Ovary (tissue), 9 donors: ENCODE data around the gene PTX4. TPM values are rescaled to one million over a fixed set of nuclear protein-coding genes. Genes with fewer than 3 reads are reported as not detected.

Experiments used
- DNase-seq, 5 donors: peaks; one replicate each; pipeline ENCODE4 v3.0.0-alpha.2; 2019 to 2020
- H3K27ac ChIP-seq, 2 donors: fragments of 200-600 bp; one replicate each; pipeline versions ENCODE4 v1.5.1 to v1.8.0; 2019 to 2022
- H3K27me3 ChIP-seq: fragments of 200-600 bp; one replicate; pipeline ENCODE4 v1.8.0; 2022
- H3K36me3 ChIP-seq: fragments of 200-600 bp; sonication (generic); one replicate; pipeline ENCODE4 v1.5.1; 2019
- H3K4me1 ChIP-seq: one replicate; pipeline ENCODE4 v1.8.1; 2013; ENCODE audit warnings: mild to moderate bottlenecking, moderate library complexity; ENCODE audit not compliant: insufficient read depth
- H3K4me3 ChIP-seq: fragments of 200-600 bp; sonication (generic); one replicate; pipeline ENCODE4 v1.5.1; 2017
- H3K9me3 ChIP-seq, 2 donors: fragments of 200-600 bp in 1 of 2; sonication (generic) in 1 of 2; one replicate each; pipeline versions ENCODE4 v1.5.1 to v1.8.1; 2013 to 2019; ENCODE audit warnings: mild to moderate bottlenecking in 1 of 2, moderate library complexity in 1 of 2
- EP300 ChIP-seq: sonication (generic); formaldehyde crosslinking; IDR thresholded peaks from one replicate; pipeline ENCODE4 v1.6.1; 2017; ENCODE audit warnings: antibody characterized with exemption
- POLR2A ChIP-seq: fragments of 450-650 bp; IDR thresholded peaks from one replicate; pipeline ENCODE4 v1.6.1; 2017; ENCODE audit warnings: antibody characterized with exemption, mild to moderate bottlenecking, moderate library complexity
- WGBS, 3 donors: extraction: QIAGEN DNeasy Blood & Tissue Kit in 1 of 3; methylation state at CpG; one replicate each; pipeline versions ENCODE4 v1.1.5 to v1.1.7; 2013 to 2017; 5-methylcytosine and 5-hydroxymethylcytosine counted together
- intact Hi-C, 4 donors: fragments of 100-400 bp; cut with DNase I; formaldehyde crosslinking; loops; one replicate each; pipeline versions ENCODE4 v1.11.0 to v1.15.1; 2022 to 2023
- polyA plus RNA-seq, 2 donors: library from polyadenylated mRNA; stranded (reverse); fragments of 200-250 nt in 1 of 2; fragments of 350-450 nt in 1 of 2; fragmentation: Illumina TruSeq in 1 of 2; extraction: RNeasy Lipid Tissue Mini Kit (QIAGEN cat#74804) in 1 of 2; gene quantifications; one replicate each; pipeline ENCODE4 v1.2.3, GENCODE V29; 2013 to 2014
- total RNA-seq, 7 donors: library from RNA; depleted of rRNA in 2 of 7; stranded (reverse); fragments of >200 nt in 2 of 7; fragmentation: NEBNext Ultra II Directional in 3 of 7; extraction: Animal tissue kit (Norgen Biotek cat#: 25700) in 3 of 7; gene quantifications; one replicate each; pipeline versions ENCODE4 v1.1.0 to v1.2.4, GENCODE V29; 2016 to 2023
- TF ChIP-seq, protein P1 (sequence below), 3 donors: fragments of 450-650 bp in 2 of 3; fragments of 200-600 bp in 1 of 3; IDR thresholded peaks; one replicate each; pipeline versions ENCODE4 v1.5.1 to v1.8.0; 2016 to 2022; ENCODE audit warnings: antibody characterized with exemption in 3 of 3, mild to moderate bottlenecking in 1 of 3
- donor health status: DM: no; HTN: no; CAD: no; lungs with moderate emphysema.
- donor health status: DM: no; HTN: no; CAD: no.
- donor health status: Bipolar disorder and iron deficiency.
- donor health status: DM: yes; HTN: yes; CAD: no.
- donor health status: DM: no; HTN: no; CAD: no.
- donor health status: DM: yes; HTN: yes; CAD: no.

The PTX4 gene
- total and polyA plus RNA-seq, 9 donors, result 0.05 to 0.40 (median 0.15) TPM; not detected in 6

DNA sequence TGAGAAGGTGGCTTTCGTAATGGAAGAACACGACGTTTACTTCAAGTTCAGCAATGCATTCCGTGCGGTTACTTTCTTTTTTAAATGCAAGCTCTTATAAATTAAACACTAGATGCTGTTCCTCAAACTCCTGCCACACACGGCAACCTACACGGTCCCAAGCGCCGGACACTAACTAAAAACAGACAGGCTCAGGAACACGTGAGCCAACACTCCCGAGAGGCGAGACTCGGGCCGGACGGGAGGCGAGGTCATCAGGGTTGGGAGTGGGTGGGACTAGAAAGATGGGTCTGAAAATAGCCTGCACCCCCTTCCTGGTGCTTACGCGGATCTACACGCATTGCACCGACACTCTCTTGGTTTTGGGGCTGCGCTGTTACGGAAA lies 20.3 kb downstream of the PTX4 start:
- 80 to 88% (median 80%) methylated on average over 22 of the region's 22 CpGs for WGBS, 3 donors
- DNase-seq, result no peak
- no peak for TF ChIP-seq POLR2A
- TF ChIP-seq EP300, result no peak
- TF ChIP-seq, protein P1, sequence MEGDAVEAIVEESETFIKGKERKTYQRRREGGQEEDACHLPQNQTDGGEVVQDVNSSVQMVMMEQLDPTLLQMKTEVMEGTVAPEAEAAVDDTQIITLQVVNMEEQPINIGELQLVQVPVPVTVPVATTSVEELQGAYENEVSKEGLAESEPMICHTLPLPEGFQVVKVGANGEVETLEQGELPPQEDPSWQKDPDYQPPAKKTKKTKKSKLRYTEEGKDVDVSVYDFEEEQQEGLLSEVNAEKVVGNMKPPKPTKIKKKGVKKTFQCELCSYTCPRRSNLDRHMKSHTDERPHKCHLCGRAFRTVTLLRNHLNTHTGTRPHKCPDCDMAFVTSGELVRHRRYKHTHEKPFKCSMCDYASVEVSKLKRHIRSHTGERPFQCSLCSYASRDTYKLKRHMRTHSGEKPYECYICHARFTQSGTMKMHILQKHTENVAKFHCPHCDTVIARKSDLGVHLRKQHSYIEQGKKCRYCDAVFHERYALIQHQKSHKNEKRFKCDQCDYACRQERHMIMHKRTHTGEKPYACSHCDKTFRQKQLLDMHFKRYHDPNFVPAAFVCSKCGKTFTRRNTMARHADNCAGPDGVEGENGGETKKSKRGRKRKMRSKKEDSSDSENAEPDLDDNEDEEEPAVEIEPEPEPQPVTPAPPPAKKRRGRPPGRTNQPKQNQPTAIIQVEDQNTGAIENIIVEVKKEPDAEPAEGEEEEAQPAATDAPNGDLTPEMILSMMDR (IDR thresholded peaks at IDR 0.05), result no peak
- H3K27me3 ChIP-seq, result no peaks in the 10 kb centered on the region
- intact Hi-C loops, result no loop called here
- no peak overlapping the region for H3K27ac ChIP-seq
- H3K4me1 ChIP-seq, result peaks cover 4% of the 10 kb centered on the region
- H3K4me3 ChIP-seq, result no peak overlapping the region
- no peaks in the 10 kb centered on the region for H3K9me3 ChIP-seq
- H3K36me3 ChIP-seq, result no peaks in the 10 kb centered on the region

DNA sequence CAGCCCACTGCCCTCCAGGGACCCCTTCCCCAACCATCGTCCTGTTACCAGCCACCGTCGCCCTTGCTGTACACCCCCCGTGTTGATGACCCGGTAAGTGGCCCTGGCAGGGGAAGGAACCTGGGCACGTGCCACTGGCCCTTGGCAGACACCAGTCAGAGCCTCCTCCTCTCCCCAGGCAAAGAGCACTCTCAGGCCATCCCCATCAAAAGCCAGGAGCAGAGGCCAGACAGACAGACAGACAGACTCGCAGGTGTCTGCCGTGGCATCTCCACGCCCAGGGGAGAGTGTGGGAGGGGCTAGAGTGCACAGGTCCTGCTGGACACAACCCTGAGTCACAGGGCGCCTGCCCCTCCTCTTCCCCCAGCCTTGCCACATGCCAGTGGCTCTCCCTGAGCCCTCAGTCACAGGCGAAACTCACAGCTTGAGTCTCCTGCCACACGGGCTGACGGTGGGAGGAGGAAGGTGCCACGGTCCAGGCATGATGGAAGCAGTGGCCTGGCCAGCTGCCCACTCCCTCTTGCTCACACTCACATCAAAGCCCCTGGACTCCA lies 21.7 kb downstream of the PTX4 start:
- TF ChIP-seq EP300, result no peak
- no peak for TF ChIP-seq POLR2A
- TF ChIP-seq, protein P1 (IDR thresholded peaks at IDR 0.05), result no peak
- H3K27me3 ChIP-seq, result no peaks in the 10 kb centered on the region
- peak in 1 of 5 donors; percentile 20 for DNase-seq
- peaks cover 4% of the 10 kb centered on the region for H3K4me1 ChIP-seq
- intact Hi-C loops, result no loop called here
- WGBS, 3 donors, result 79 to 88% (median 80%) methylated on average over 12 to 14 of the region's 14 CpGs
- H3K36me3 ChIP-seq, result no peaks in the 10 kb centered on the region
- H3K27ac ChIP-seq, result no peak overlapping the region
- H3K9me3 ChIP-seq, result no peaks in the 10 kb centered on the region
- H3K4me3 ChIP-seq, result no peak overlapping the region

DNA sequence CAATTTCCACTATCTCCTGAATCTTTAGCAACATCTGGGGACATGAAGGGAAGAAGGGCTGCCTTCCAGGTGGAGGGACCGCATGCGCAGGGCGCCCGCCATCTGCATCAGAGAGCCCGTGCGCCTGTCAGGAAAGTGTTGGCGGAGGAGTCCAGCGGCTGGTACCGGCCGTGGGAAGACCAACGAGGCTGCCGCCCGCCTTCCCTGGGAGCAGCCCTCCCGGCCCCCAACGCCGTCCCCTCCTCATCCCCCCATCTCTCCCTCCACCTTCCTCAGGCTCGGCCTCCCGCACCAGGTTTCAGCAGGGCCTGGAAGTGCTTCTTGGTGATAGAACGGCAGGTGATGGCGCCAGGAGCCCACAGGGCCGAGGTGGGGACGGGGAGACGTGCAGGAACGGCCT lies 22.7 kb downstream of the PTX4 start:
- no peak for TF ChIP-seq POLR2A
- TF ChIP-seq, protein P1 (IDR thresholded peaks at IDR 0.05), result no peak
- no peak for TF ChIP-seq EP300
- 84 to 89% (median 84%) methylated on average over 24 of the region's 24 CpGs for WGBS, 3 donors
- Histone ChIP-seq H3K4me1 (peaks cover 4% of the 10 kb centered on the region), H3K27me3 (no peaks in the 10 kb centered on the region), H3K36me3 (no peaks in the 10 kb centered on the region), H3K27ac (no peak overlapping the region), H3K4me3 (no peak overlapping the region), H3K9me3 (no peaks in the 10 kb centered on the region)
- no peak for DNase-seq
- intact Hi-C loops, result no loop called here

DNA sequence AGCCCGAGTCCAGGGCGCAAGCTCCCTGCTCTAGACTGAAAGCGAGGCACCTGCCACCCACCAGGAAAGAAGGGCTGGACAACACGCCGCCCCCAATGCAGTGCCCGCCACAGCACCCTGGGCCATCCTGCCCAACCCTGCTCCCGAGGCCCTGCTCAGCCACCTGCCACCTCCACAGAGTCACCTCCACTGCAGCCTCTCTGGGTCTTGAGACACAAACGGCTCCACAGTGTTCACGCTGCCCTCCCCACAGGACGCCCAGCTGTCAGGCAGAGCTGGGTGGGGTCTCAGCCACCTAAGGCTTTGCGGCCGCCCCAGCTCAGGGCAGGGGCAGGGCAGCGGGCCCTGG lies 23.2 kb downstream of the PTX4 start:
- WGBS, 3 donors, result 89 to 94% (median 93%) methylated on average over 13 of the region's 13 CpGs
- intact Hi-C loops, result no loop called here
- no peaks in the 10 kb centered on the region for H3K27me3 ChIP-seq
- H3K4me1 ChIP-seq, result no peaks in the 10 kb centered on the region
- H3K36me3 ChIP-seq, result no peaks in the 10 kb centered on the region
- H3K9me3 ChIP-seq, result no peaks in the 10 kb centered on the region
- no peak overlapping the region for H3K27ac ChIP-seq
- no peak overlapping the region for H3K4me3 ChIP-seq
- no peak for DNase-seq
- no peak for TF ChIP-seq EP300
- TF ChIP-seq, protein P1 (IDR thresholded peaks at IDR 0.05), result no peak
- TF ChIP-seq POLR2A, result no peak
